Cerebellar nuclear complex (tissue), 1 donor: ENCODE results near the gene VRK3.
"Not testable (repeated sequence)": the region's sequence is repeated elsewhere in the genome, so short reads cannot be mapped to it uniquely, and the experiment has no call there.

Experiments used
- DNase-seq, 2 experiments: peaks; one replicate each; lab custom pipeline; 2025; lab: John Stamatoyannopoulos, UW

VRK3 gene

GRCh38 chr19:50025022-50025793 lies at the start of gene VRK3:
Gene VRK3, minus strand, starts transcription at chr19:50025372. Its CDS starts 9,210 bp downstream, at chr19:50016162.
- peak; percentile 84 to 99 for DNase-seq

DNA sequence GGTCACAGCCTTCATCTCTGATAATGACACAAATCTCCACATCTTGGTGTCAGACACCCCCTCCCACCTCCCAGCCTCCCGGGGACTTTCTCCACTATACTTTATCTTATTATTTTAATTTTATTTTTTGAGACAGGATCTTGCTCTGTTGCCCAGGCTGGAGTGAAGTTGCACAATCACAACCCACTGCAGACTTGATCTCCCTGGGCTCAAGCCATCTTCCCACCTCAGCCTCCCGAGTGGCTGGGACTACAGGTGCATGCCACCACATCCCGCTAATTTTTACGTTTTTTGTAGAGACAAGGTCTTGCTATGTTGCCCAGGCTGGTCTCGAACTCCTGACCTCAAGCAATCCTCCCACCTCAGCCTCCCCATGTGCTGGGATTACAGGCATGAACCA lies 43.2 kb upstream of the VRK3 start:
- not testable (repeated sequence) for DNase-seq

- no peak for DNase-seq
Measured at GRCh38 chr19:50067575-50067974, 42.4 kb upstream of the VRK3 start.

DNA sequence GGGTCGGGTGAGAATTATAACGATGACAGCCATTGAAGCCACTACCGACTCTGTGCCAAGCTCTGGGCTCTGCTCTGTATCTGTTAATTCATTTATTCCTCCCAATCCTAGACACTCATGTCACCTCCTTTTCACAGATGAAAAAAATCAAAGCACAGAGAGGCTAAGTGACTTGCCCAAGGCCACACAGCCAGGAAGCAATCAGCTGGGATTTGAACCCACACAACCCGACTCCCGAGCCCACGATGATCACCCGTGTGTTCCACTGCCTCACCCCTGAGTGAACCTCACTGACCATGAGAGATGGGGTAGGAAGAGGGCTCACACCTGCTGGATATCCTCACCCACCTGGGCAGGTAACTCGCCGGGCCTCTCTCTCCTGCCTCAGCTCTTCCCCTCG lies 40.8 kb upstream of the VRK3 start:
- no peak for DNase-seq

DNA sequence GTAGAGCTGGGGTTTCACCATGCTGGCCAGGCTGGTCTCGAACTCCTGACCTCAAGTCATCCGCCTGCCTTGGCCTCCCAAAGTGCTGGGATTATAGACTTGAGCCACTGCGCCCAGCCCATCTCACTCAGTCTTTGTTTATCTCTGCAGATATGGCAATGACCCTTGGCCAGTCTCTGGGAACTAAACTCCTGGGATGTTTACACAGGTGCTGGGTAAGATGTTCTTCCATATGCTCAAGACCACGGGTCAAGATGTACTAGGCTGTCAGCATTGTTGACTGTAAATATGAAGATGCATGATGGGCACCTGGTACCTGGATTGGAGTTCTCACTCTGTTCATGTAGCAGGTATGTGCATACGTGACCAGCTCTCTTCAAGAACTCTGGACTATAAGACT lies 36.5 kb upstream of the VRK3 start:
- no peak for DNase-seq

DNA sequence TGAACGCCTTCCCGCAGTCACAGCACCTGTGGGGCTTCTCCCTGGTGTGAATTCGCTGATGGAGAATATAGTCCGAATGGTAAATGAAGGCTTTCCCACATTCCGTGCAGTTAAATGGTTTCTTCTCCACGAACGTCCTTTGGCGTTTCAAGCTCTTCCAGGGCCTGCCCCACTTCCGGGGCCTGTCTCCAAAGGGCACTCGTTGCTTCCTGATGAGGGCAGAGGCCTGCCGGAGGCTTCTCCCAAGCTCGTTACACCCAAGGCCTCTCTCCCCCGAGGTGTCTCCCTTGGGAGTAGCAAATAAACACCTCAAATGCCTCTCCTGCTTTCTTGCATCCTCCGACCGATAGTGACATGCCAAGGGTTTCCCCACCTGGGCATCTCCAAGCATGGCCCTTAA lies 34.9 kb upstream of the VRK3 start:
- no peak for DNase-seq

GRCh38 chr19:50059045-50059444 lies 33.9 kb upstream of the VRK3 start:
- DNase-seq, result no peak

DNA sequence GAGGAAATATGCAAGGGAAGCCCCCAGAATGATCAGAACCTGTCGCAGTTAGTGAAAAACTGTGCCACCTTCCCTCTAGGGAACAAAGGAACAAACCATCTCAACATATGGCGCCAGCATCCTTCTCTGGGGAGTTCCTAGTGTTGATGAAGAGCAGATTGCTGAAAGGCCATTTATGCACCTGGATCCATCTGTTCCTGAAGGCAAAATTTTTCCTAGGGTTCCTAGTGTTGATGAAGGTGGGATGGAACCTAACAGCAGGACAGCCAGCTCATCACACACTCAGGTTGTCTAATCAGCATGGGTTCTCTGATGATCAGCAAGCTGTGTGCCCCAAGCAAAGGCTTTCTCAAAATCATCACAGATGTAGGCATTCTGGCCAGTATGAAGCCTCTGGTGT lies 33.3 kb upstream of the VRK3 start:
- no peak for DNase-seq

DNA sequence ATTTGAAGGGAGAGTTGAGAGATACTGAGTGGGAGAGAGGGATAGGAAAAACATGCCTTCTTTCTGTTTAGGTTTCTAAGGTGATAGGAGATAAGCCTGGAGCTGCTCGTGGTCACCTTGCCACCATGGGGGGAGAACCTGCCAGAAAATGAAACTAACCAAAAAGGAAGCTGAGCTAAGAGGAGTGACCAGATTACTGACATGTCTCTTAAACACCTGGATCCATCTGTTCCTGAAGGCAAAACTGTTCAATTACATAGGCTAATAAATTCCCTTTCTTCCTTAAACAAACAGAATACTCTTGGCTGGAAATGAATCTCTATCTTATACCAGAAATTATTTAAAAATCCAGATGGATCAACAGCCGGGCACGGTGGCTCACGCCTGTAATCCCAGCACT lies 27.9 kb upstream of the VRK3 start:
- no peak for DNase-seq

GRCh38 chr19:50051964-50052363 lies 26.8 kb upstream of the VRK3 start:
- no peak for DNase-seq

DNA sequence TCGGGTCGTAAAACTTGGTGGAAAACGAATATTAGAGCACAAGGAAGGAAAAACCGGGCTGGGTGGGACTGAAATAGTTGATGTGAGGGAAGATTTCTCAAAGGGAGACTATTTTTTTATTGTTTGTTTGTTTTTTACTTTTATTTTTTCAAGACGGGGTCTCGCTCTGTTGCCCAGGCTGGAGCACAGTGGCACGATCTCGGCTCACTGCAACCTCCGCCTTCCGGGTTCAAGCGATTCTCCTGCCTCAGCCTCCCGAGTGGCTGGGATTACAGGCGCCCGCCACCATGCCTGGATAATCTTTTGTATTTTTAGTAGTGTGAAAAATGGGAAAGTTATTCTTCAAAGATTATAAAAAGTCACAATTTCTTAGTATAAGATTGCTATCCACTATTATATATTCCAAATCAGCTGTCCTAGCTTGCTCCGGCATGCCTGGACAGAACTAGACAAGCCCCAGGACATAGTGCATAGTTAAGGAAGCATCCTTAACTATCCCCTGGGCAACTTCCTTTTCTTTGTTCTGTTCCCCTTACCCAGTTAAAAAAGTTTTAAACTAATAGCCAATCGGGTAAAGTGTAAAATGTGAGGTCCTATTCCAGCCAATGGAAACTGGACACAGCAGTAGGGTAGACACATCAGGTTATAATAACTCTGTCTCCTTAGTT lies 26.2 kb upstream of the VRK3 start:
- DNase-seq, result not testable (repeated sequence)

DNA sequence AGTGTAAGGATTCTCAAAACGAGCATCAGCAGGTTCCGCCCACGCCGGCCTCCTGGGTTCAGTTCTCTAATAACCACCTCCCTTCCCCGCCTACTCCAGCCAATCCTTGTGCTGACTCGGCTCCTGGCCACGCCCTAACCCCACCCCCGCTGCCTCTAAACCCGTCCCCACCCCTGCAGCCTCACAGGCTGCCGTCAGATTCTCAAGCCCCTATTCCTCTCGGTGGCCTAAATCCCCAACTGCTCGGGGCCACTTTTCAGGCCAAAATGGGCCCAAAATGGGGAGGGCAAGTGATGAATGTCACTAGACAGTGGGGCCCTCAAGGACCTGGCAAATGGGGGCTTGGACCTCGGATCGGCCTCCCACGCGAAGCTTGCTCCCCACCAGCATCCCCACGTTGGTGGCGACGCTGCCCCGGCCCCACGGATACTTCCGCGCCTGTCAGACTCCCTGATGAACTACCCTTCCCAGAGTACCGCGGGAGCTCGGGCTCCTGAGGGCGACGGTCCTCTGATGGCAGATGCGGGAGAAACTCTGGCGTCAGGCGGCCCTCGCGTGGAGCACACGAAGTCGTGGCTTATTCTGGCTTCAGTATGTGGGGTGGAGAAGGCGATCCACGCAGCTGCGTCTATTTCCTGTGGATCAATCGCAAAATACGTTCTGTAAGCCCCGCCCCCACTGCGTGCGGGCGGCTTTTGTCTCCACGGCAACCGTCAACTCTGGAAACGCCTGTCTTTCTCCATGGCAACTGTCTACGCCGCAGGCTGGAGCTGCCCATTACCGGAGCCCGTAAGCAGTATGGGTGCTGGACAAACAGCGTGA lies 25.4 kb upstream of the VRK3 start:
- peak; percentile 12 to 43 for DNase-seq

- DNase-seq, result no peak
Measured at GRCh38 chr19:50047671-50048070, 22.5 kb upstream of the VRK3 start.

DNA sequence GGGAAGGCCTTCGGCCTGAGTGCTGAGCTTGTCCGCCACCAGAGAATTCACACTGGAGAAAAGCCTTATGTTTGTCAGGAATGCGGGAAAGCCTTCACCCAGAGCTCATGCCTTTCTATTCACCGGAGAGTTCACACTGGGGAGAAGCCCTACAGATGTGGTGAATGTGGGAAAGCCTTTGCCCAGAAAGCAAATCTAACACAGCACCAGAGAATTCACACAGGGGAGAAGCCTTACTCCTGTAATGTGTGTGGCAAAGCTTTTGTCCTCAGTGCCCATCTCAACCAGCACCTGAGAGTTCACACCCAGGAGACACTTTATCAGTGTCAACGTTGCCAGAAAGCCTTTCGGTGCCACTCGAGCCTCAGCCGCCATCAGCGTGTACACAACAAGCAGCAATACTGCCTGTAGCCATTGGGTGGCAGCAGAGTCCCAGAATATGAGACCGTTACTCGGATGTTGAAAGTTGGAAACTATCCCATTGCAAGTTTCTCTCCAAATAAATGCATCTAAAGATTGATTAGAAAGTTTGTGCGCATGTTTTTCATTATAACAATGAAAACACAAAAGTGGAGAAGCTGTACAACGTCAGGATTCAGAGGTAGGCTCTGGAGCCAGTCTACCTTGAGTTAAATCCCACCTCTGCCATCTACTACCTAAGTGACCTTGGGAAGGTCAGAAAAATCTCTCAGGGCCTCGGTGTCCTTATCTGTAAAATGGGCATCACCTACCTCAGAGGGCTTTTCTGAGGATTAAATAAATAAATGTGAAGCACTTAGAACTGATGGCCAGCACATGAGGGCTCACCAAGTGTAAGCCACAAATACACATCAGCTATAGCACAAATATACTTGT lies 21.7 kb upstream of the VRK3 start:
- peak; percentile 23 to 41 for DNase-seq

GRCh38 chr19:50044922-50045321 lies 19.8 kb upstream of the VRK3 start:
- no peak for DNase-seq

GRCh38 chr19:50043967-50044366 lies 18.8 kb upstream of the VRK3 start:
- no peak for DNase-seq

DNA sequence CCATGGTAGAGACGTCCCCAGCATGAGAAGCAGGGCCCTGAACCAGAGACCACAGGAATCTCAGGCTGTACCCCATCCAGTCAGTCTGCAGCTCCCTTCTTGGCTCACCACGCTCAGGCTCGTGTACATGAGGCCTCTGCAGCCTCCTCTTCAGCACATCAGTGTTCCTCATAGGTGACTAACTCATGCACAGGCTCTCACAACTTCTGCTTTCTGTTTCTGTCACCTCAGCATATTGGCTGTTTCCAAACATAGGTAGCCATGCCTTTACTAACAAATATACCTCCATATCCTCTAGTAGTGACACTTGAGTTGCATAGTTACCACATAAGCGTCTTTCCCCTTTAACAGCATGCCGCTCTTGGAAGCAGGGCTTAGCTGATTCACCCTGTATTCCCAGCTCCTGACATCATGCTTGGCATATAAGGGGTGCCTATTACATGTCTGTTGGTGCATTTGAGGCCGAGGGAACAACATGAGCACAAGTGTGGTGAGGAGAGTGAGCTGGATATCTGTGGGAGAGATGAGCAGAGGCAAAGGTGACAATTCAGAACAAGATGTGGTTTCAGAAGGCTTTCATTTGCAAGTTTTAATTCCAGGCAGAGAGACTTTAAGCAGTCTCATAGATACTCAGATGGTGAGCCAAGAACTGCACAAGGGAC lies 17.3 kb upstream of the VRK3 start:
- no peak for DNase-seq

GRCh38 chr19:50040967-50041366 lies 15.8 kb upstream of the VRK3 start:
- no peak for DNase-seq

- no peak for DNase-seq
Measured at GRCh38 chr19:50039968-50040367, 14.8 kb upstream of the VRK3 start.

- DNase-seq, result no peak
Measured at GRCh38 chr19:50036908-50037307, 11.7 kb upstream of the VRK3 start.

- no peak for DNase-seq
Measured at GRCh38 chr19:50030937-50031336, 5.8 kb upstream of the VRK3 start.
